Right lobe of liver (tissue), 4 donors: ENCODE results near the gene PKD1.
"Not testable (repeated sequence)": the region's sequence is repeated elsewhere in the genome, so short reads cannot be mapped to it uniquely, and the experiment has no call there.

ENCODE experiments used
- POLR2A ChIP-seq: fragments of 450-650 bp; IDR thresholded peaks from one replicate; pipeline ENCODE4 v1.6.1; 2017; ENCODE audit warnings: antibody characterized with exemption, mild to moderate bottlenecking
- TF ChIP-seq, protein P1 (sequence below), 4 donors: fragments of 200-600 bp in 3 of 4; fragments of 450-650 bp in 1 of 4; IDR thresholded peaks; one replicate each; pipeline versions ENCODE4 v1.5.1 to v1.8.0; 2016 to 2022; ENCODE audit warnings: antibody characterized with exemption in 4 of 4, mild to moderate bottlenecking in 2 of 4
- donor health status: DM: no; HTN: no; CAD: no.
- donor health status: DM: no; HTN: no; CAD: no.
- donor health status: DM: no; HTN: yes; CAD: no.

GRCh38 chr16:2110332-2111008 lies 25.2 kb downstream of the PKD1 start:
- TF ChIP-seq, protein P1, sequence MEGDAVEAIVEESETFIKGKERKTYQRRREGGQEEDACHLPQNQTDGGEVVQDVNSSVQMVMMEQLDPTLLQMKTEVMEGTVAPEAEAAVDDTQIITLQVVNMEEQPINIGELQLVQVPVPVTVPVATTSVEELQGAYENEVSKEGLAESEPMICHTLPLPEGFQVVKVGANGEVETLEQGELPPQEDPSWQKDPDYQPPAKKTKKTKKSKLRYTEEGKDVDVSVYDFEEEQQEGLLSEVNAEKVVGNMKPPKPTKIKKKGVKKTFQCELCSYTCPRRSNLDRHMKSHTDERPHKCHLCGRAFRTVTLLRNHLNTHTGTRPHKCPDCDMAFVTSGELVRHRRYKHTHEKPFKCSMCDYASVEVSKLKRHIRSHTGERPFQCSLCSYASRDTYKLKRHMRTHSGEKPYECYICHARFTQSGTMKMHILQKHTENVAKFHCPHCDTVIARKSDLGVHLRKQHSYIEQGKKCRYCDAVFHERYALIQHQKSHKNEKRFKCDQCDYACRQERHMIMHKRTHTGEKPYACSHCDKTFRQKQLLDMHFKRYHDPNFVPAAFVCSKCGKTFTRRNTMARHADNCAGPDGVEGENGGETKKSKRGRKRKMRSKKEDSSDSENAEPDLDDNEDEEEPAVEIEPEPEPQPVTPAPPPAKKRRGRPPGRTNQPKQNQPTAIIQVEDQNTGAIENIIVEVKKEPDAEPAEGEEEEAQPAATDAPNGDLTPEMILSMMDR (IDR thresholded peaks at IDR 0.05) = not testable (repeated sequence)
- not testable (repeated sequence) for TF ChIP-seq POLR2A
